ENCODE results near the gene TSSC4. TPM values are rescaled to one million over a fixed set of nuclear protein-coding genes. Genes with fewer than 3 reads are reported as not detected.
A peak's percentile ranks its signal among the peaks of the same experiment; 100 is the strongest.

TSSC4 gene
- total RNA-seq, 1 donor, result 31.5 TPM

DNA sequence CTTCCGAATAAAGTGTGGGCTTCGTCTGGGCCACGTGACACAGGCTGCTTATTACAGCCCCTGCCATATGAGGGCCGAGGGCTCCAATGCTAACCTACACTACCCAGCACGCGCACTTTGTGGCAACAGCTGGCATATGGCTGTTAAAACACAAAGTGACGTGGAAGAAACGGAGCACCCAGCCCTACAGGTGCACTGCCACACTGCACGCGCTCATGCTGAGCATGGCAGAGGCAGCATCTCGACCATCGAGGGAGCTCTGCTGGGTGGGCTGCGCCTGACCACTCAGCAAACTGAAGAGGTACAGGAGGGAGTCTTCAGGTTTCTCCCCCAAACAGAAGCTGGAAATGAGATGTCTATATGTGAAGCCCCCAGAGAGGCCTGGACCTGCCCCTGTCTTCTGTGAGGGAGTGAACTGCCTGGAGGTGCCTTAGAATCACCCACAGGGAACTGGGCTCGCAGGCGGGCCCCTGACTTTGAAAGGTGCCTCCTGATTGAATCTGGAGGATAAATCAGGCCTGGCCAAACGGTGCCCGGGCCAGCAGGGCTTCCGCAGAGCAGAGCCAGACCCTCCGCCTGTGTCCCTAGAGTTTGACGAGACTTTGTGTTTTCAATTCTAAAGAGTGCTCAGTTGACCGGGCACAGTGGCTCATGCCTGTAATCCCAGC, 18.3 kb downstream of the TSSC4 start:
- no peak overlapping the region for H3K4me3 ChIP-seq (ENCODE audit: low read depth, low read length)
- TF ChIP-seq, protein P1, sequence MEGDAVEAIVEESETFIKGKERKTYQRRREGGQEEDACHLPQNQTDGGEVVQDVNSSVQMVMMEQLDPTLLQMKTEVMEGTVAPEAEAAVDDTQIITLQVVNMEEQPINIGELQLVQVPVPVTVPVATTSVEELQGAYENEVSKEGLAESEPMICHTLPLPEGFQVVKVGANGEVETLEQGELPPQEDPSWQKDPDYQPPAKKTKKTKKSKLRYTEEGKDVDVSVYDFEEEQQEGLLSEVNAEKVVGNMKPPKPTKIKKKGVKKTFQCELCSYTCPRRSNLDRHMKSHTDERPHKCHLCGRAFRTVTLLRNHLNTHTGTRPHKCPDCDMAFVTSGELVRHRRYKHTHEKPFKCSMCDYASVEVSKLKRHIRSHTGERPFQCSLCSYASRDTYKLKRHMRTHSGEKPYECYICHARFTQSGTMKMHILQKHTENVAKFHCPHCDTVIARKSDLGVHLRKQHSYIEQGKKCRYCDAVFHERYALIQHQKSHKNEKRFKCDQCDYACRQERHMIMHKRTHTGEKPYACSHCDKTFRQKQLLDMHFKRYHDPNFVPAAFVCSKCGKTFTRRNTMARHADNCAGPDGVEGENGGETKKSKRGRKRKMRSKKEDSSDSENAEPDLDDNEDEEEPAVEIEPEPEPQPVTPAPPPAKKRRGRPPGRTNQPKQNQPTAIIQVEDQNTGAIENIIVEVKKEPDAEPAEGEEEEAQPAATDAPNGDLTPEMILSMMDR (IDR thresholded peaks at IDR 0.05; ENCODE audit: insufficient read depth, low read length), result no peak
- no peak for DNase-seq (ENCODE audit: low read depth)

DNA sequence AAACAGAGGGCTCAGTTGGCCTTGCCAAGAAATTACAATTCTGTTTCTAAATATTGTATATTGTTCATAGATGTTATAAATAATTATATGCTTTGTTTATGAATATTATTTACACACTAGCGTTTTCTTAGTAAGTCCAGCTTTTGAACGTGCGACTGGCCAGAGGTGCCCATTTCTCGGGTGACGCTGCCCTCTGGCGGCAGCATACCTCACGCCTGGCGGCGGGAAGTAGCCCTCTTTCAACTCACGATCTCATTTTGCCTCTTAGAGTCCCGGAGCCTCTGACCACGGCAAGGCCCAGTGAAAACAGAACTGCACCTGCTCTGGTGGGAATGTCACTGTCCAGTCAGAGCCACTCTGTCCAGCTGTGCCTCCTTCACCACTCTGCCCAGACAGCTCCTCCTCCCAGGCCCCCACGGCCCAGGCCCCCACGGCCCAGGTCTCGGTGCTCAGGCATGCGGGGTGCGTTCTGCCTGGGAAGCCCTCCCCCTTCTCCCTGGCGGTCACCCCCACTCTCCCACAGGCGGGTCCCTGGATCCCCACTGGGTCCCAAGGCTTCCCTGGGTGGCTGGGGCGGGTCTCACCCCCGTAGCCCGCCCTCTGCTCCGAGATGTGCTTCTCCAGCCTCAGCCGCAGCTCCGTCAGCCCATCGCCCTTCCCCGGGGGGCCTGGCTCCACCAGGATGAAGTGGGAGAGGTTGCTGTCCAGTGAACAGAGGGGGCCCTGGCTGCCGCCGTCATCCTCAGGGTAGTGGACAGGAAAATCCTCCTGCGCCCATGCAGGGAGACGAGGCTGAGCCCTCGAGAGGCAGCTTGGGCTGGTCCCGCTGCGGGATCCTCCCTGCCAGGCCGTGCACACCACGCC, 19.3 kb downstream of the TSSC4 start:
- no peak overlapping the region for H3K4me3 ChIP-seq (ENCODE audit: low read depth, low read length)
- TF ChIP-seq, protein P1 (IDR thresholded peaks at IDR 0.05; ENCODE audit: insufficient read depth, low read length), result peak; percentile 92
- DNase-seq (ENCODE audit: low read depth), result peak; percentile 82

DNA sequence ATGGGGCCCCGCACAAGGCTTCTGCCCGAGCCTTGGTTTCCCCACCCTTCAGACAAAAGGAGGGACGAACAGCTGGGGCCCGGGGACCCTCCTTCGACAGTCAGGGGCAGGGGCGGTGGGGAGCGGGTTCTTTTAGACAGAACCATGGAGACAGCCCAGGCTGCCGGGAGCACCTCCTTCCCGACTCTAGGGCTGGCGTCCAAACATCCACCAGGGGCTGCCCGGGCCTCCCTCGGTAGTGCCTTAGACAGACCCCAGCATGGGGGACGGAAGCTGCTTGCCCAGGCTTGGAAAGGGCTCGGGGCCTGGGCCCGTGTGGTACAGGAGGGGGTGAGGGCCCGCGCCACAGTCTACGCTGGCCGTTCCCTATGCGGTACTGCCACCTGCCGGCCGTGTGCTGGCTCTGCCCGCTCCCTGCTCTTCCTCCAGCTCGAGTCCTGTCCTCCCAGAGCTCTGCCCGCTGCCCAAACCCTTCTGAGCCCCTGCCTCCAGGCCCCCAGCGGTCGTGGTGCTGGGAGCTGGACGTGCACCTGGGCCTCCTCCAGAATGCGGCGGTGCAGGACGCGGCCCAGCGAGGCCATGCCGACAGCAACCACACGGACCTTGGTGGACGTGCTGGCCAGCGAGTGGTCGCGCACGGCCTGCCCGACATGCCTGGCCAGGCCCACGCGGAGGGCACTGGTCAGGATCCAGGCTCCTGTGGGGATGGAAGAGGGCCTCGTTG, 20.1 kb downstream of the TSSC4 start:
- TF ChIP-seq, protein P1 (IDR thresholded peaks at IDR 0.05; ENCODE audit: insufficient read depth, low read length), result peak; percentile 94
- peak; percentile 69 for DNase-seq (ENCODE audit: low read depth)
- no peak overlapping the region for H3K4me3 ChIP-seq (ENCODE audit: low read depth, low read length)

DNA sequence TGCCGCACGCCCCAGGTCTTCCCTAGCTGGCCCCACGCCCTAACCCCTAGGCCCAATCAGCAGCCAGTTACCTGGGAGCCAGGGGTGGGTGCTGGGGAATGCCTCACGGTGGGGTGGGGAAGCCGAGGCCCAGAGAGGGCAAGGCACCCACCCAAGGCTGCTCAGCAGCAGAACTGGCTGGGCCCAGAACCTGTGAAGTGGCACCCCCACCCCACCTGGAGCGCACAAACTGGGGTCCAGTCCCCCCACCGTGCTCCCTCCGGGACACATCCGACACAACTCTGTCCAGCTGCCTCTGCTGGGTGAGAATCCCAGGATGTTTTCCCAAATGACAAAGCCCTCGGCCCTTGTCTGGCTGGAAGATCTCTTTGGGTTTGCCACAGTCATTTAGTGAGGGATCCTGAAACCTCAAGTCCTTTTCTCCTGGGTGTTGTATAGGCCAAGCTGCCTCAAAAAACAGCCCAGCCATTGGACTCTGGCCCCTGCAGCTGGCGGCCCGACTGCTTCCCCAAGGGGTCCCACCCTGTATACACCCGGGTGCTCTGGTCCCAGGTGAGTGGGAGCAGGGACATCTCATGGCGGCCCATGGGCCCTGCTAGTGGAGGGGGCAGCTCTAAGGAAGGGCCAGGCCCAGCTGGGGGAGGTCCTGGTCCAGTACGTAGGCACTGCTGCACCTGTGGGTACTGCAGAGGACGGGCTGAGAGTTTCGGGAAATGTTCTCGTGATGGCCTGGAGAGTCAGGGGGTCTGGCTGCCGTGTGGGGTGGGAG, 20.9 kb downstream of the TSSC4 start:
- no peak for DNase-seq (ENCODE audit: low read depth)
- H3K4me3 ChIP-seq (ENCODE audit: low read depth, low read length), result no peak overlapping the region
- TF ChIP-seq, protein P1 (IDR thresholded peaks at IDR 0.05; ENCODE audit: insufficient read depth, low read length), result no peak

DNA sequence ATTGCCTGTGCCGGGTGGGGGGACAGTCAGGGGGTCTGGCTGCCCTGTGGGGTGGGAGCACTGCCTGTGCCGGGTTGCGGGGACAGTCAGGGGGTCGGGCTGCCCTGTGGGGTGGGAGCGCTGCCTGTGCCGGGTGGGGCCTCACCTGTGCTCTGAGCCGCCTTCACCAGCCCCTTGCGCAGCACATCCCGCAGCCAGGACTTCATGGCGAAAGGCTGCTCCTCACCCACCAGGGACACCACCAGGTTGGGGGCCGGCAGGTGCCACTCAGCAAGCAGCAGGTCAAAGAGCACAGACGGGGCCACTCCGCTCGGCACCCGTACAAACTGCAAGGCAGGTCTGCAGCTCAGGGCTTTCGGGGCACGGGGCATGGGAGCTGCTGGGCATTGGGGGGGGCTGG, 21.4 kb downstream of the TSSC4 start:
- DNase-seq (ENCODE audit: low read depth), result no peak
- TF ChIP-seq, protein P1 (IDR thresholded peaks at IDR 0.05; ENCODE audit: insufficient read depth, low read length), result no peak
- H3K4me3 ChIP-seq (ENCODE audit: low read depth, low read length), result no peak overlapping the region
